SIG-M5 treated with dmso at 0.1 percent for 504 hours (cell line): ENCODE measurements around the gene ZBTB43.

Source experiments
- DNase-seq: peaks from one replicate; lab custom pipeline; 2025; ENCODE audit not compliant: unreplicated experiment; lab: John Stamatoyannopoulos, UW

ZBTB43 gene

DNA sequence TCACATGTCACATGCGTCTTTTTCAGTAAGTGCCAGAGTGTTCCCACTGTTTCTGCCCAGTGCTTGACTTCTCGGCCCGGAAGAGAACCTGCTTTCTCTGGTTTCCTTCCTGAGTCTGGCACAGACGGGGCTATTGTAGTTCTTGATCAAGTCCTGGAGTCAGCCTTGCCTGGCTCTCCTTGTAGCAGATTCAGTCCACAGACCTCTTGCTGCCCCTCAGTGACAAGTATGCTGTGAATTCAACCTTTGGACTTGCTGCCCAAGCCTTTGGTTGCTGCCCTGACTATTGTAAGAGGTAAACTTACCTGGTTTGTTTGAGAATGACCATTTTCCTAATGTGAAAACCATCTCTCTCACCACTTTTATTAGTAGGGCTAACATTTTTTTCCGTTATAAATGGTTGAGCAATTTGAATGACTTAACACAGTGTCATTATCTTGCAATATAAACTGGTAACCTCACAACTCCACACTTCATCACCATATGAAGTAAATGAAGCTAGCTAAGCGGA lies 80.3 kb downstream of the ZBTB43 start:
- DNase-seq, result no peak

DNA sequence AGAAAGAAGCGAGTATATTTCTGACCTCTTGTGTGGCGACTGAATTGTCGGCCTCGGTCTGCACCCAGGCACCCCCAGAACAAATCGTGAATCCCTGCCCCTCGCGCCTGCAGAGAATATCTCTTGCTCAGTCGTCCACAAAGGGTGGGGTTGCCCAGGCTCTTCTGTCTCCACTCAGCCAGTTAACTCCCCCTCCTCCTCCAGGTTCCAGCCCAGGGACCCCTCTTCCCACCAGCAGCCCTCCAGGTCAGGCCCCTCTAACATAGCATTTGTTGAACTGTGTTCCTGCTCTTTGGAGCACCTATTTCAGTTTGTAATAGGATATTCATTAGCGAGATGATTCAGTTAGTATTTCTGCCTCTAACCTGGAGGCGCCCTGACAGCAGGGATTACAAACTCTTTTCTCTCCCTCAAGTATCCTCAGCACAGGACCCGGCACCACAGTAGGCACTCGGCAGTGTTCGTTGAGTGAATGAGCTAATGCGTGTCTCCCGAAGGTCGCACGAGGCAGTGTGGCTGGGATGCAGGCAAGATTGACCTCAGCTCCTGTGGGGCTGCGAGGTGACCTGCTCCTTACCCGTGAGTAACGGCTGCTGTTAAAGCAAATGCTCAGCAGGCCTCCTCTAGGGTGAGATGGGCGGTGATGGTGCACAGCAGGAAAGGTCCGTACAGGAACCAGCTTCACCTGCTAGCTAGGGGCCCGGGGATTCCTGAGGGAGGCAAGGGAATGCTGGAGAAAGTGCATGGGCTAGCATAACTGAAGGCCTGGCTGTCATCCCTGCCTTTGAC lies 81.4 kb downstream of the ZBTB43 start:
- DNase-seq, result no peak

DNA sequence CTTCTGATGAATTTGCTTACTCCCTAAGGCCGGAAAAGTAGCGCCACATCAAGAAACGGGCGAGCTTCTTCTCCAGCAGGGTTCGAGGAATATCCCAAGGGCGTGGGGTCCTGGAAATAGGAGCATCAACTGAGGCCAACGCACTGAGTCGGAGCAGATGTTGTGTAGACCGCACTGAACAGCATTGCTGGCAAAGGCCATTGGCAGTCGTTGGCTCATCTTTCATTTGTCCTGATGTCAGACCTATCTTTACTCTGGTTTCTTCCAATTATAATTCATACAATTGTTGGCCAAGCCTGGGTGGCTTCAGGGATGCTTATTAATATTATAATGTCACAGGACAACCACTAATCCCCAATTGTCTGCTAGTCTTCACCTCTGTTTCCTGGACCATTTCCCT lies 82.1 kb downstream of the ZBTB43 start:
- DNase-seq, result no peak
